ENCODE data around the gene UNC13B. TPM values are rescaled to one million over a fixed set of nuclear protein-coding genes. Genes with fewer than 3 reads are reported as not detected.
"Not testable (repeated sequence)": the region's sequence is repeated elsewhere in the genome, so short reads cannot be mapped to it uniquely, and the experiment has no call there.

Gene UNC13B
- total RNA-seq, 4 donors from 2014 or later = 20.2 to 36.8 (median 29.0) TPM

DNA sequence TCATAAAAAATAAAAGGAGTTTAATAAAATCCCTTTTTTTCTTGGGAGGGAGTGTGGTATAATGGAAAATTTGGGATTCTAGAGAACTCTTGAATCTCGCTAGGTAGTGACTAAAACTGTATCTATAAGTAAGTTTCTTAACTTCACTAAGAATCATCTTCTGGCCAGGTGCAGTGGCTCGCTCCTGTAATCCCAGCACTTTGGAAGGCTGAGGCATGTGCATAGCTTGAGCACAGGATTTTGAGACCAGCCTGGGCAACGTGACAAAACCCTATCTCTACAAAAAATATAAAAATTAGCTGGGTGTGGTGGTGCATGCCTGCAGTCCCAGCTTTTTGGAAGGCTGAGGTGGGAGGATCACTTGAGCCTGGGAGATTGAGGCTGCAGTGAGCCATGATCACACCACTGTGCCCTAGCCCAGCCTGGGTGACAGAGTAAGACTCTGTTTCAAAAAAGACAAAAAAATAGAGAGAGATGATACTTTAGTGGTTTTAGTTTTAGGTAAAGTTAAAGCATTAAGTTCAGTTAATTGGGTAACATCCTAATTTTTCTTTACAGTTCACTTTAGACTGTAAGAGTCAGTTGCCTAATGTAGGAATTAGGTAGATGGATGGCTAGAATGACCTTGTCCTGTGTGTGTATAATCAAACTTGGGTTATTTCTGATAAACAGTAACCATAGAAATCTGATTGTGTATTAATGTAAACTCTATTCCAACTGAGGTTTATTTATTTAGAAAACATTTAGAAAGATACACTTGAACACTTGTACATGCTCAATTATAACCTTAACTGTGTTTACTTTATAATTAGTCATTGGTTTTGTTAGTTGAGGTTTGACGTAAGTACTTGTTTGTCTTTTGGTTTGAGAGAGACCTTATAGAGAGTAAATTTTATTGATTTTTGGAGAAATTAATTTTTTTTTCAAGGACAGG, 17.8 kb downstream of the UNC13B start:
- intact Hi-C loops (cut with DNase I) = no loop called here
- no peak for DNase-seq
- H3K36me3 ChIP-seq = no peaks in the 10 kb centered on the region
- no peak overlapping the region for H3K27ac ChIP-seq
- TF ChIP-seq POLR2A (IDR thresholded peaks at IDR 0.05) = no peak
- TF ChIP-seq, protein P1, sequence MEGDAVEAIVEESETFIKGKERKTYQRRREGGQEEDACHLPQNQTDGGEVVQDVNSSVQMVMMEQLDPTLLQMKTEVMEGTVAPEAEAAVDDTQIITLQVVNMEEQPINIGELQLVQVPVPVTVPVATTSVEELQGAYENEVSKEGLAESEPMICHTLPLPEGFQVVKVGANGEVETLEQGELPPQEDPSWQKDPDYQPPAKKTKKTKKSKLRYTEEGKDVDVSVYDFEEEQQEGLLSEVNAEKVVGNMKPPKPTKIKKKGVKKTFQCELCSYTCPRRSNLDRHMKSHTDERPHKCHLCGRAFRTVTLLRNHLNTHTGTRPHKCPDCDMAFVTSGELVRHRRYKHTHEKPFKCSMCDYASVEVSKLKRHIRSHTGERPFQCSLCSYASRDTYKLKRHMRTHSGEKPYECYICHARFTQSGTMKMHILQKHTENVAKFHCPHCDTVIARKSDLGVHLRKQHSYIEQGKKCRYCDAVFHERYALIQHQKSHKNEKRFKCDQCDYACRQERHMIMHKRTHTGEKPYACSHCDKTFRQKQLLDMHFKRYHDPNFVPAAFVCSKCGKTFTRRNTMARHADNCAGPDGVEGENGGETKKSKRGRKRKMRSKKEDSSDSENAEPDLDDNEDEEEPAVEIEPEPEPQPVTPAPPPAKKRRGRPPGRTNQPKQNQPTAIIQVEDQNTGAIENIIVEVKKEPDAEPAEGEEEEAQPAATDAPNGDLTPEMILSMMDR (IDR thresholded peaks at IDR 0.05) = no peak
- H3K9me3 ChIP-seq = peaks cover 0 to 5% (median 0%) of the 10 kb centered on the region in 3 donors
- 69 to 77% methylated on average over 4 of the region's 4 CpGs for WGBS, 2 donors
- peaks cover 0 to 7% (median 0%) of the 10 kb centered on the region in 3 donors for H3K4me1 ChIP-seq
- no peaks in the 10 kb centered on the region for H3K27me3 ChIP-seq
- H3K4me3 ChIP-seq = no peak overlapping the region

DNA sequence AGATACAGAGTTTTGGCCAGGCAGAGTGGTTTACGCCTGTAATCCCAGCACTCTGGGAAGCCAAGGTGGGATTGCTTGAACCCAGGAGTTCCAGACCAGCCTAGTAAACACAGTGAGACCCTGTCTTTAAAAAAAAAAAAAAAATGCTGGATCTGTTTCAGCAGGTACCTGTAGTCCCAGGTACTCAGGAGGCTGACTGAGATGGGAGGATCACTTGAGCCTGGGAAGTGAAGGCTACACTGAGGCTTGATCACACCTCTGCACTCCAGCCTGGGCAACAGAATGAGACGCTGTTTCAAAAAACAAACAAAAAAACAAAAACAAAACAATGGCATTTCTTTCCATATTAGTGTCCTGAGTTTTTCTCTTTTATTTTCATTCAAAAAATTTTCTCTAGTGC, 19.0 kb downstream of the UNC13B start:
- 81 to 95% methylated on average over 2 of the region's 2 CpGs for WGBS, 2 donors
- Histone ChIP-seq H3K27me3 (no peaks in the 10 kb centered on the region), H3K36me3 (no peaks in the 10 kb centered on the region), H3K4me3 (no peak overlapping the region), H3K4me1 (peaks cover 0 to 7% (median 0%) of the 10 kb centered on the region in 3 donors), H3K27ac (no peak overlapping the region), H3K9me3 (peaks cover 0 to 5% (median 0%) of the 10 kb centered on the region in 3 donors)
- intact Hi-C loops (cut with DNase I) = no loop called here
- TF ChIP-seq POLR2A (IDR thresholded peaks at IDR 0.05) = no peak
- TF ChIP-seq, protein P1 (IDR thresholded peaks at IDR 0.05) = no peak
- no peak for DNase-seq

DNA sequence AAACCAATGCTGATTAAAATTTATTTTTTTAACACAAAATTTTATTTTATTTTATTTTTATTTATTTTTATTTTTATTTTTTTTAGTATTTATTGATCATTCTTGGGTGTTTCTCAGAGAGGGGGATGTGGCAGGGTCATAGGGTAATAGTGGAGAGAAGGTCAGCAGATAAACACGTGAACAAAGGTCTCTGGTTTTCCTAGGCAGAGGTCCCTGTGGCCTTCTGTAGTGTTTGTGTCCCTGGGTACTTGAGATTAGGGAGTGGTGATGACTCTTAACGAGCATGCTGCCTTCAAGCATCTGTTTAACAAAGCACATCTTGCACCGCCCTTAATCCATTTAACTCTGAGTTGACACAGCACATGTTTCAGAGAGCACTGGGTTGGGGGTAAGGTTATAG, 20.6 kb downstream of the UNC13B start:
- H3K36me3 ChIP-seq; H3K27ac ChIP-seq; H3K9me3 ChIP-seq; H3K4me1 ChIP-seq; H3K27me3 ChIP-seq; H3K4me3 ChIP-seq; DNase-seq; intact Hi-C loops (cut with DNase I): not testable (repeated sequence)
- 69 to 78% methylated on average over 2 to 3 of the region's 3 CpGs for WGBS, 2 donors

DNA sequence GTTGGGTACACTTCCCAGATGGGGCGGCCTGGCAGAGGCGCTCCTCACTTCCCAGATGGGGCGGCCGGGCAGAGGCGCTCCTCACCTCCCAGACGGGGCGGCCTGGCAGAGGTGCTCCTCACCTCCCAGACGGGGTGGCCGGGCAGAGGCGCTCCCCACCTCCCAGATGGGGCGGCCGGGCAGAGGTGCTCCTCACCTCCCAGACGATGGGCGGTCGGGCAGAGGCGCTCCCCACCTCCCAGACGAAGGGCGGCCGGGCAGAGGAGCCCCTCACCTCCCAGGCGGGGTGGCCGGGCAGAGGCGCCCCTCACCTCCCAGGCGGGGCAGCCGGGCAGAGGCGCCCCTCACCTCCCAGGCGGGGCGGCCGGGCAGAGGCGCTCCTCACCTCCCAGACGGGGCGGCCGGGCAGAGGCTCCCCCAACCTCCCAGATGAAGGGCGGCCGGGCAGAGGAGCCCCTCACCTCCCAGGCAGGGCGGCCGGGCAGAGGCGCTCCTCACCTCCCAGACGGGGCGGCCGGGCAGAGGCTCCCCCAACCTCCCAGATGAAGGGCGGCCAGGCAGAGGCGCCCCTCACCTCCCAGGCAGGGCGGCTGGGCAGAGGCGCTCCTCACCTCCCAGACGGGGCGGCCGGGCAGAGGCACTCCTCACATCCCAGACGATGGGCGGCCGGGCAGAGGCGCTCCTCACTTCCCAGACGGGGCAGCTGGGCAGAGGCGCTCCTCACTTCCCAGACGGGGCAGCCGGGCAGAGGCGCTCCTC, 21.4 kb downstream of the UNC13B start:
- H3K27ac ChIP-seq; H3K4me3 ChIP-seq; DNase-seq; H3K36me3 ChIP-seq; H3K27me3 ChIP-seq; H3K9me3 ChIP-seq; H3K4me1 ChIP-seq; intact Hi-C loops (cut with DNase I): not testable (repeated sequence)
- no CpG with 5 or more reads among the region's 56 CpGs for WGBS, 2 donors

DNA sequence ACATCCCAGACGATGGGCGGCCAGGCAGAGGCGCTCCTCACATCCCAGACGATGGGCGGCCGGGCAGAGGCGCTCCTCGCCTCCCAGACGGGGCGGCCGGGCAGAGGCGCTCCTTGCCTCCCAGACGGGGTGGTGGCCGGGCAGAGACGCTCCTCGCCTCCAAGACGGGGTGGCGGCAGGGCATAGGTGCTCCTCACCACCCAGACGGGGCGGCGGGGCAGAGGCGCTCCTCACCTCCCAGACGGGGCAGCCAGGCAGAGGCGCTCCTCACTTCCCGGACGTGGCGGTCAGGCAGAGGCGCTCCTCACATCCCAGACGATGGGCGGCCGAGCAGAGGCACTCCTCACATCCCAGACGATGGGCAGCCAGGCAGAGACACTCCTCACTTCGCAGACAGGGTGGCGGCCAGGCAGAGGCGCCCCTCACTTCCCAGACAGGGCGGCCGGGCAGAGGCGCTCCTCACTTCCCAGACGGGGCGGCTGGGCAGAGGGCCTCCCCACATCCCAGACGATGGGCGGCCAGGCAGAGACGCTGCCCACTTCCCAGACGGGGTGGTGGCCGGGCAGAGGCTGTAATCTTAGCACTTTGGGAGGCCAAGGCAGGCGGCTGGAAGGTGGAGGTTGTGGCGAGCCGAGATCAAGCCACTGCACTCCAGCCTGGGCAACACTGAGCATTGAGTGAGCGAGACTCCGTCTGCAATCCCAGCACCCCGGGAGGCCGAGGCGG, 22.1 kb downstream of the UNC13B start:
- H3K4me3 ChIP-seq; H3K27ac ChIP-seq; DNase-seq; H3K36me3 ChIP-seq; intact Hi-C loops (cut with DNase I); H3K4me1 ChIP-seq; H3K27me3 ChIP-seq; H3K9me3 ChIP-seq: not testable (repeated sequence)
- WGBS, 2 donors = 88% methylated on average over 5 of the region's 53 CpGs; no CpG with 5 or more reads in 1 of the 2 donors

DNA sequence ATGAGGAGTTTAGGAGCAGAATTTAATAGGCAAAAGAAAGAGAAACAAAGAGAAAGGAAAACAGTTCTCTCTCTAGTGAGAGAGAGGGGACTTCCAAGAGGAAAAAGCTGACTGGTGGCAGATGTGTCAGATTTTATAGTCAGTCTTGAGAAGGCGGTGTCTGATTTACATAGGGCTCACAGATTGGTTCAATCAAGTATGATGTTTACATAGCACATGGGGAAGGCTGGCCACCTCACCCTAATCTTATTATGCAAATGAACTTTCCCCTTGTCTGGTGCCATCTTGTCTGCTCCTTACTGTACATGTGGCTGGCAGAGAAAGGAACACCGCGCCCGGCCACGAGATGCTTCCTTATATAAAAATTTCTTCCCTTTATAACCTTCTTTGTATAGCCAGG, 24.7 kb downstream of the UNC13B start:
- H3K27ac ChIP-seq = no peak overlapping the region
- intact Hi-C loops (cut with DNase I) = no loop called here
- 93 to 94% methylated on average over 5 of the region's 5 CpGs for WGBS, 2 donors
- no peak overlapping the region for H3K4me3 ChIP-seq
- TF ChIP-seq POLR2A (IDR thresholded peaks at IDR 0.05) = no peak
- TF ChIP-seq, protein P1 (IDR thresholded peaks at IDR 0.05) = no peak
- H3K36me3 ChIP-seq = peaks cover 0 to 7% (median 0%) of the 10 kb centered on the region in 3 donors
- H3K27me3 ChIP-seq = no peaks in the 10 kb centered on the region
- no peaks in the 10 kb centered on the region for H3K4me1 ChIP-seq
- H3K9me3 ChIP-seq = peaks cover 0 to 13% (median 0%) of the 10 kb centered on the region in 3 donors
- no peak for DNase-seq
